H1 (cell line): Measurements from ENCODE around the gene FAM240A. TPM values are rescaled to one million over a fixed set of nuclear protein-coding genes. Genes with fewer than 3 reads are reported as not detected.

Source experiments
- CHD2 ChIP-seq: IDR thresholded peaks from 2 replicates; pipeline ENCODE4 v1.6.1; 2012; ENCODE audit warnings: low read length, improper control_type of control experiment
- GTF2F1 ChIP-seq: IDR thresholded peaks from 2 replicates; pipeline ENCODE4 v1.6.1; 2012; ENCODE audit warnings: low read depth, low read length, improper control_type of control experiment, borderline replicate concordance
- RXRA ChIP-seq: IDR thresholded peaks from 2 replicates; pipeline ENCODE4 v1.6.1; 2011; ENCODE audit warnings: low read depth, mild to moderate bottlenecking, low read length, moderate library complexity; ENCODE audit not compliant: insufficient read depth
- SIRT6 ChIP-seq: IDR thresholded peaks from one replicate; pipeline ENCODE4 v1.7.1; 2012; ENCODE audit warnings: low read length, inconsistent platforms
- SUZ12 ChIP-seq: fragments of 200-600 bp; sonication (generic); IDR thresholded peaks from 2 replicates; pipeline ENCODE4 v1.6.1; 2012; ENCODE audit warnings: mild to moderate bottlenecking, inconsistent platforms, low read length, moderate library complexity, mixed read lengths
- TCF12 ChIP-seq: IDR thresholded peaks from 2 replicates; pipeline ENCODE4 v1.6.1; 2011; ENCODE audit warnings: low read depth, mild to moderate bottlenecking, low read length
- polyA plus RNA-seq, 7 experiments: library from polyadenylated mRNA; depleted of rRNA in 3 of 7; stranded (reverse) in 5 of 7; unstranded in 2 of 7; fragments of >200 nt in 5 of 7; fragments of 200-250 nt in 2 of 7; gene quantifications; 1 replicate in 5 of 7; 2 replicates in 1 of 7; 4 replicates in 1 of 7; pipeline versions ENCODE4 v1.2.1 to v1.2.3, GENCODE V29; 2011 to 2013; ENCODE audit warnings: missing spikeins in 2 of 7, mixed read lengths in 2 of 7
- total RNA-seq: library from RNA; stranded (reverse); fragmentation: NEBNext Ultra II Directional; extraction: Animal tissue kit (Norgen Biotek cat#: 25700); gene quantifications from 2 replicates; pipeline ENCODE4 v1.2.1, GENCODE V29; 2021

The FAM240A gene
- total and polyA plus RNA-seq, 2 of the 8 experiments (the other 6 are each of a cell fraction or from before 2014, with no cell fraction given): 0.08 TPM; not detected in 1

DNA sequence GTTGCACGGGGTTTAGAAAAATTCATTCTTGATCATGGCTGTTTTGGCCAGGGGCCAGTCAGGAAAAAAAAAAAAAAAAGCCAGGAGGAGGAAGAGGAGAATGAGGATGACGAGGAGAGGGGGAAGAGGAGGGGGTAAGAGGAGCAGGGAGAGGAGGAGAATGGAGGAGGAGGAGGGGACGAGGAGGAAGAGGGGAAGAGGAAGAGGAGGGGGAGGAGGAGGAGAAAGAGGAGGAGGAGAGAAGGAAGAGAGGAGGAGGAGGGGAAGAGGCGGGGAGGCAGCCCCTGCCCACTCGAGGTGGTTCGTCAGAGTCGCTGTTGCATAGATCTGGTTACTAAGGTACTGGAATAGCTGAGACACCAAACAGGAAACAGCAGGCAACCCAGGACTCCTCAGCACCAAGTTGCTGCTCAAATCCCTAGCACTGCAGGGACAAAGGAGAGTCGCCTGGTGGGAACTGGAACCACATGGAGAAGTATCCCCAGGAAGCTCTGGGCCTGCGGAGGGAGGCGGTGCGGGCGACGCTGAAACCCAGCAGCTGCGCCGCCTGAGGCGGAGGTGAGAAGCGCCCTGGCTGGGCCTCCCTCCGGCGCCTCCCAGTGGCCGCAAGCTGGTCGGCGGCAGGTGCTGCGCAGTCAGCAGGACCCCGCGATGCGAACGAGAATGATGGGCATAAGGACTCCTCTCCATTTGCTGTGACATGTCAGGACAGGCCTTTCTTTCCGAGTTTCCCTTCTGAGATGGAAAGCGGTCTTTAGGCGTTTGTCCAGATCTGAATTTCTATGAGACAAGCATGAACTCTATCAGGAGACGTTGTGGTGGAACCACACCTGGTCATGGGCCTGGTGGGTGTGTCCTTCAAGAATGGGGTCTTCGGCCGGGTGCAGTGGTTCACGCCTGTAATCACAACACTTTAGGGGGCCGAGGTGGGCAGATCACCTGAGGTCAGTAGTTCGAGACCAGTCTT, 17.5 kb downstream of the FAM240A start (continued):
- 0 out of 2 replicates have a peak, but pooled peaks have one; percentile 57 for TF ChIP-seq TCF12
- no peak for TF ChIP-seq CHD2
- TF ChIP-seq GTF2F1: no peak
- TF ChIP-seq RXRA: no peak
- TF ChIP-seq SIRT6: no peak
- TF ChIP-seq SUZ12: no peak
